GM21576 (cell line): ENCODE results near the gene C3orf80.
"Not testable (repeated sequence)": the region's sequence is repeated elsewhere in the genome, so short reads cannot be mapped to it uniquely, and the experiment has no call there.

ENCODE experiments used
- ATAC-seq: cut with Tn5 transposase; IDR thresholded peaks from one replicate; pipeline ENCODE4 v1.9.1; 2021; ENCODE audit warnings: mild to moderate bottlenecking, moderate library complexity; ENCODE audit not compliant: unreplicated experiment

Gene C3orf80

GRCh38 chr3:160210799-160211221 is 14.4 kb upstream of the C3orf80 start:
- no peak for ATAC-seq

DNA sequence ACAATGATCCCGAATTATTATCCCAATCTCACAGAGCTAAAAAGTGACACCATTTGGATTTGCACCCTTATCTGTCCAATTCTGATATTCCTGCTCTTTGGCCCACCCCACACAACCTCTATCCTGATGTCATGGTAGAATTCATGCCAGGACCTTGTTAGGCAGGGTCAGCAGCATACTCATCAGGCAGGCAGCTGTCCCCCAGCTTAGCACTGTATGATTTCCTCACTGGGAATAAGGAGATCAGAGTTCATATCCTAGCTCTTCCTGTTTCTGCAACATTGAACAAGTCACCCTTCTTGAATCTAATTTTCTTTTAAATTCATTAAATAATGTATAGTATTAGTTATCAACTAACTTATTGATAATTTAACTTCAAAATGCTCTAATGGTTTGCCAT is 12.0 kb upstream of the C3orf80 start:
- ATAC-seq = no peak

DNA sequence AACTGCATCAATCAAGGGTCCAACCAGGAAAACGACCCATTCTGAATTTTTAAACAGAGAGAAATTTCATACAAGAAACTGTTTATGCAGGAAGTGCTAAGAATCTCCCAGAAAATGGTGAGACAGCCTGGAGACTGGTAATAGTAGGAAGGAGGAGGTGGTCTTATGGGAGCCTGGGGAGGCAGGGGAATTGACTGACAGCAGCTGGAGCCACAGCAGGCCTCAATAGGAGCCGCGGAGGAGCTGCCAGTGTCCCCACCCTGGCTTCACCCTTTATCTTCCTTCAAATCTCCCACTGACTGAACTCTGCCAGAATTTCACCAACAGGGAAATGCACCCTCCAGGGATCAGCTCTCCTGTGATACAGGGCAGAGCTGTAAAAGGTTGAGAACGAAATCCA is 7.5 kb upstream of the C3orf80 start:
- ATAC-seq = no peak

- no peak for ATAC-seq
These were observed 7.1 kb upstream of the C3orf80 start for GRCh38 chr3:160218136-160218535.

DNA sequence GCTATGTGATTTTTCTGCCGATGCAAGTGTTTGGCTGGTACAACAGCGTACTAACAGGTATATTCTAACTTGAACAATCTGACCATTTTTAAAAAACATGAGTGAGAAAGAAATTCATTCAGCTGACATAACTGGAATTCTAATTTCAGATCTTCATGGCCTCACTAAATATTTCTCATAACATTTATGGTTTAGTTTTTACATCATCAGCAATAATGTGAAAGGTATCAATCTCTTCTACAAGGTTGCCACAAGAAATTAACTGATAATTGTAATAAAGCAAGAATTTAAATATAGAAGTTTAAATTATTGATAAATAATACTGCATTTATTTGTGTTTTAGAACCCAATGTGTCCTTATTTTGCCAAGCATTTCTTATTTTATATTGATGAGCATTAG is 5.2 kb upstream of the C3orf80 start:
- no peak for ATAC-seq

- ATAC-seq = no peak
These were observed 4.2 kb upstream of the C3orf80 start for GRCh38 chr3:160221019-160221418.

GRCh38 chr3:160224256-160224655 is 966 bp upstream of the C3orf80 start:
- no peak for ATAC-seq

DNA sequence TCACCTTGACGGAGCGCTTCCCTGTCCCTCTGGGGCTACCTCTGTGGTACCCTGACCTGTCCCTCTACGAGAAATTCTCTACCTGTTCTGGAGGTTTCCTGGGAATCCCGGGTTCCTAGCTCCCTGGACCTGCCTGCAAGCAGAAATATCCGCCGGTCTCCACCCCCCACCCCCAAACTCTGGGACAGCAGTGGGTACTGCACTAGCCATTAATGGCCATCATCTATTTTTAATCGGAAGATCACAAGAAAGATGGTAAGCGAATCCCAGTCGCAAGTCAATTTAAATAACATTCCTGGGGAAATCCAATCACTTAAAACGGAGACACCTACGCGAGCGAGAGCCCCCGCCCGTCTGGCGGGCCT is 429 bp upstream of the C3orf80 start:
- ATAC-seq = no peak

DNA sequence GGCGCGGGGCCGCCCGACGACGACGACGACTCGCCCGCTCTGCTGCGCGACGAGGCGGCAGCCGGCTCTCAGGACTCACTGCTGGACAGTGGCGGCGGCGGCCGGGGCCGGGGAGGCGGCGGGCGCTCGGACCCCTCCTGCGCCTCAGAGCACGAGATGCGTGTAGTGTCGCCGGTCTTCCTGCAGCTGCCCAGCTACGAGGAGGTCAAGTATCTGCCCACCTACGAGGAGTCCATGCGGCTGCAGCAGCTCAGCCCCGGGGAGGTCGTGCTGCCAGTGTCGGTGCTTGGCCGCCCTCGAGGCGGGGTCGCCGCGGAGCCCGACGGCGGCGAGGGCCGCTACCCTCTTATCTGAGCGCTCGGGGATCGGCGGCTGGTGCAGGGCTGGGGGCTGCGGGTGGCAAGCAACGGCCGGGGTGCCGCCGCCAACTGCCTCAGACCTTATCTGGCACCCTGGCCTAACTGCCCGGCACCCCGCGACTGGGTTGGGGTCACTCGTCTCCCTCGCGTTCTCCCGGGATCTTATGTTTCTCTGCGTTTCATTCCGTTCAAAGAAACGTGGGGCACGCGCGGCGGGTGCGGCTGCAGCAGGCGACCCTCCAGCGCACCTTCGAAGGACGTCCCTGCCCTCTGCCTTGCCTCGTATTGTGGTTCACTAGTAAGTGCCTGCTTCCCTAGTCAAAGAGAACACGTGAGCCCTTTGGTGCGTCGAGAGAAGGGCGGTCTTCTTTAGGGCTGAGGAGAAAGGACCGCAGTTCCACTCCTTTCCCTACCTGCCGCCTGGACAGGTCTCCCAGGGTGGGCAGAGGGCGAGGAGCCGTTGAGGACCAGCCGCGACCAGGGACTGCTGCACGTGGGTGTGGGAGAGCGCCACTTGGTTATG is 1.0 kb downstream of the C3orf80 start:
- peak; percentile 25 for ATAC-seq

GRCh38 chr3:160227419-160227818 is 2.2 kb downstream of the C3orf80 start:
- ATAC-seq = no peak

DNA sequence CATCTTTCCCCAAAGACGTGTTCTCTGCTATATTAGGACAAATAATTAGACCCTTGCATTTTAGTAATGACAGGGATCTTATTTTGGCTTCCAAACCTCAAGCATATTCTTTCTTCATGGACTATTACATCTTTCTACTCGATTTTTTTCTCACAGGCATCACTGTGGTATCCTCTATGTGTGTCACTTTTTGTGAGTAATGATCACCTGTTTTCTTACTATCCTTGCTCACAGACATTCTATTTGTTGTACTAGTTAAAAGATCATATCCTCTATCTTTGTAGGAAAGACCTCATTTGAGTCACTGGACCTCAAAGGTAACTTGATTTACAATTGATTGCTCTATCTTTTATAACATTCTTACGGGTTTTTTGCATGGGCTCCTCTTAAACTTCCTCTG is 6.8 kb downstream of the C3orf80 start:
- ATAC-seq = no peak

GRCh38 chr3:160240719-160241118 is 15.5 kb downstream of the C3orf80 start:
- ATAC-seq = not testable (repeated sequence)

DNA sequence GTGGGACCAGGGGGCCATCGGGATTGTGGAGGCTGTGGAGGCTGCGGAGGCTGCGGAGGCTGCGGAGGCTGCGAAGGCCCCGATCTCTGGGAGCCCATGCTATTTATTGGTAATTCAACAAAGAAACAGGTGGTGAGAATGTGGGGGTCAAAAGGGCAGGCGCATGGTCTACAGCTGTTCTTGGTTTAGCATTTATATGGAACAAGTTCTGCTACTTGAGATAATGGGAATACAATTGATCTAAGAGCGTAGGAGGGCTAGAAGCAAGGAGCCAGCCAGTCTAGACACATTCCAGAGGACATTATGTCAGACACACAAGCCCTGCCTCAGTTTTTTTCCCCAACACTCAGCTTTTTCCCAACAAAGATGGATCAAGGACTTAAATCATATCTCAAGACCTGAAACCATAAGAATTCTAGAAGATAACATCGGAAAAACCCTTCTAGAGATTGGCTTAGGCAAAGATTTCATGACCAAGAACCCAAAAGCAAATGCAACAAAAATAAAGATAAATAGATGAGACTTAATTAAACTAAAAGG is 20.1 kb downstream of the C3orf80 start:
- ATAC-seq = no peak

DNA sequence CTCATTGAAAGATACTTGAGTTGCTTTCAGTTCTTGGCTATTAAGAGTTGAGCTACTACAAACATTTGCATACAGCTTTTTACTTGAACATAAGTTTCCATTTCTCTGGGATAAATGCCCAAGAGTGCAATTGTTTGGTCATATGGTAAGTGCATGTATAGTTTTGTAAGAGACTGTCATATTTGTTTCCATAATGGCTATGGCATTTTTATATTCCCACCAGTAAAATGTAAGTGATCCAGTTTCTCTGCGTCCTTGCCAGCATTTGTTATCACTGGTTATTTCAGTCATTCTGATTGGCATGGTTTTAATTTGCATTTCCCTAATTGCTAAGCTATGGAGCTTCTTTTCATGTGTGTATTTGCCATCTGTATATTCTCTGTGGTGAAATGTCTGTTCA is 22.5 kb downstream of the C3orf80 start:
- ATAC-seq = no peak

DNA sequence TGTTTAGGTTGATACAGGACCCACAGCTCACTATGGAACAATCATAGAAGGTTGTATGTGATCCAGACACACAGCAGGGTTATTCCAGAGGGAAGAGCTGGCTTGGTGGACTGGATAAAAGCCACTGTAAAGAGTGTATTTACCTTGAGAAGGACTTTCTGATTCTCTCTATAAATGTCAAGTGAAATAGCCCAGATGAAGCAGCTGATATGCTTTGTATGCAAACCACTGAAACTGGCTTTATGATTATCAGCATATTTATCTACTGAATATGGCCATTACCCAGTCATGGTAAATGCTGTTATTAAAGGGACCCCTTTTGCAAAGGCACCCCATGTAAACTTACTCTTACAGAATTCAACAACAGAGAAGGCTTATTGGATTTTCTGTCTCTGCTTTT is 28.1 kb downstream of the C3orf80 start:
- no peak for ATAC-seq

DNA sequence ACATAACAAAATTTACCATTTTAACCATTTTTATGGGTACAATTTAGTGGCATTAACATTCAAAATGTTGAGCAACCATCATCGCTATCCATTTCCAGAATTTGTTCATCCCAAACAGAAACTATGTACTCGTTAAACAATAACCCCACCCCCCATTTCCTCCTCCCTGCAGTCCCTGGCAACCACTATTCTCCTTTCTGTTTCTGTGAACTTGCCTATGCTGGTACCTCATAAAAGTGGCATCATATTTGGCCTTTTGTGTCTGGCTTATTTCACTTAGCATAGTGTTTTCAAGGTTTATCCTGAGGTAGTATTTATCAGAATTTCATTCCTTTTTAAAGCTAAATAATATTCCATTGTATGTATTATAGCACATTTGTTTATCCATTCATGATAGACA is 32.4 kb downstream of the C3orf80 start:
- ATAC-seq = no peak

DNA sequence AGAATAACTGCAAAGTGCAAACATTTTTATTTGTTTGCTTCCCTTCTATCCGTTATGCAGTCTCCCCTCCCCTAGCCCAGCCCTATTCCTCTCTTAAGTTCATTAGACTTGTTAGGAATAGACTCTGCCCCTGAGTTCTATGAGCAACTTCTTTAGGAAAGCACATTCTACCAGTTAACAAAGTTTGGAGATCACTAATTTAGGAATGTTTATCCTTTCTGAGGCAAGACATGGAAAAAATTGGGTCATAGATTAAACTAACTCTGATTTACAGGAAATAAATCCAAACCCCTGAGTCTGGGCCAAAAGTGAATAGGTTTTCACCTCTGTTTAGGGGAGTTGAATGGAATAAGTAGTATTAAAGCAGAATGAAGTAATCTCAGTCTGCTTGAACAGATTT is 34.4 kb downstream of the C3orf80 start:
- no peak for ATAC-seq

GRCh38 chr3:160260587-160261270 is 35.5 kb downstream of the C3orf80 start:
- no peak for ATAC-seq

DNA sequence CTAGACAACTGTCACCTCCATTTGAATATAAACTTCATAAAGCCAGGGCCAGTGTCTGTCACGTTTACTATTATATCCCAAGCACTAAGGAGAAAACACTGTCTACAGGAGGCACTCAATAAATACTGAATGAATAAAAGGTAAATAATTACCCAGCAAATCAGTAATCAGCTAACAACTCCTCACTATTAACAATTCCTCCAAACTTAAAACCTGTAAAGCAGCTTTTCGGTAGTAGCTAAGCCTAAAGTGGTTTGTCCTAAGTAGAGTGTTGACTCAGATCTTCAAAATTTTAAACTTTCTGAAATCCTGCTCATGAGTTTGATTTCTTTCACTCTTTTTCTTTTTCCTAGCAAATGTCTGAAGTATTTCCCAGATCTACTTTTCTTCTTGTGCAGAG is 39.9 kb downstream of the C3orf80 start:
- ATAC-seq = no peak
